Gastroesophageal sphincter (tissue), 3 donors: ENCODE data around the gene VSIG10L2.

ENCODE experiments used
- CTCF ChIP-seq, 4 experiments: fragments of 200-600 bp in 2 of 4; fragments of 450-650 bp in 2 of 4; sonication (generic) in 1 of 4; IDR thresholded peaks; one replicate each; pipeline ENCODE4 v1.5.1; 2017 to 2019; ENCODE audit warnings: antibody characterized with exemption in 4 of 4, mild to moderate bottlenecking in 2 of 4, moderate library complexity in 2 of 4
- EP300 ChIP-seq: sonication (generic); formaldehyde crosslinking; IDR thresholded peaks from one replicate; pipeline ENCODE4 v1.6.1; 2017; ENCODE audit warnings: antibody characterized with exemption, mild to moderate bottlenecking
- POLR2A ChIP-seq, 2 donors: fragments of 450-650 bp; IDR thresholded peaks; one replicate each; pipeline ENCODE4 v1.6.1; 2017; ENCODE audit warnings: antibody characterized with exemption in 2 of 2, mild to moderate bottlenecking in 2 of 2, moderate library complexity in 1 of 2

- TF ChIP-seq CTCF (IDR thresholded peaks at IDR 0.05): no peak
- TF ChIP-seq POLR2A (IDR thresholded peaks at IDR 0.05): no peak
- no peak for TF ChIP-seq EP300
Observed at GRCh38 chr11:125945797-125946520, at the start of gene VSIG10L2.
